ENCODE measurements around the gene CTNNA2.

- no peak for TF ChIP-seq CTCF (IDR thresholded peaks at IDR 0.05; ENCODE audit: borderline replicate concordance, extremely low read depth, low read length, poor library complexity, severe bottlenecking)
- no peak for TF ChIP-seq EZH2 (IDR thresholded peaks at IDR 0.05; ENCODE audit: borderline replicate concordance, low read depth, low read length, severe bottlenecking)
Measured at GRCh38 chr2:80292474-80292873, 779.6 kb downstream of the CTNNA2 start.
